ENCODE measurements around the gene HORMAD2.

Gene HORMAD2, protein sequence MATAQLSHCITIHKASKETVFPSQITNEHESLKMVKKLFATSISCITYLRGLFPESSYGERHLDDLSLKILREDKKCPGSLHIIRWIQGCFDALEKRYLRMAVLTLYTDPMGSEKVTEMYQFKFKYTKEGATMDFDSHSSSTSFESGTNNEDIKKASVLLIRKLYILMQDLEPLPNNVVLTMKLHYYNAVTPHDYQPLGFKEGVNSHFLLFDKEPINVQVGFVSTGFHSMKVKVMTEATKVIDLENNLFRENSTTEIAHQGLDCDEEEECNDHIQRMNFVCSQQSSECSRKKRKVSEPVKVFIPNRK

DNA sequence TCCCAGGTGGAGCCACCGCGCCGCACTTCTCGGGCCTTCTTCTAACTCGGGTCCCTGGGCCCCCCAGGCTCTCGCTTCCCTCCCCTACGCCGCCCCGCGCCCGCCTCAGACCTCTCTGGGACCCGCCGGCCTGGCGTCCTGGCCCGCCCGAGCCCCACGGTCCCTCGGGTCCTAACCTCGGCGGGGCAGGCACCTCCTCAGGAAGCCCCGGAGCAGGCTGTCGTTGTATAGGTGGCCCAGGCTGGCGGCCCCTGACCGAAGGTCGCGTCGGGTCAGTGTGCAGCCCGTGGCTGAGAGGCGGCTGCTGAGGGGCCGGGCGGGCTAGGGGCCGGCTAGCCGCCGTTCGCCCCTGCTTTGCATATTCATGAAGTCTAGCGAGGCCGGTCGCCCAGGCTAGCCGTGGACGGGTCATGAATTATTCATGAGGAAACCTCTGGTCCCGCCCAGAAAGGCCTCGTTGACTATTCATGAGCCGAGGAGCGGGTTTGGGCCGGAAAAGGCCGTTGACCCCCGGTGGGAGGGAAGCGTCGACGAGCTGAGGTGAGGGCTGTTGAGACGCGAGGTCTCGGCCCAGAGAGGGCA is at the start of gene HORMAD2:
Gene HORMAD2, plus strand, starts transcription at position 513 of the 582 bp plus-strand sequence. CDS start 13,489 bp downstream, outside the sequence.
- DNase-seq = no peak

DNA sequence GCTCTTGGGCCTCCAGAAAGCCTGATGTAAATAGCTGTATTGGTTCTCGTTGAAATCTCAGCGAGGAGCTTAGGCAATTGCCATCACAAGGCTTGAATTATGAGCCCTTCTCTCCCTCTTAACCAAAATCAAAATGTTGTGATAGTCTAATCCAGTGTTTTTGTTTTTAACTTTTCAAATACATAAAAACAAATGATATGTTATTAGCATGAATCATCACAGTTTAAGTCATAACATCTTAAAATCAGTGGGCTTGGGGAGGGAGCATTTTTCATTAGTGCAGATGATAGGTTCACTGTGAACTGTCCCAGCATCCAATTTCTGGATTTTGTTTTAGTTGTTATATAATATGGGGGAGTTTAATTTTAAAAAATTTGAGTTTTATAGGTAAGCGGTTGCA is 48.9 kb upstream of the HORMAD2 start:
- DNase-seq = no peak

DNA sequence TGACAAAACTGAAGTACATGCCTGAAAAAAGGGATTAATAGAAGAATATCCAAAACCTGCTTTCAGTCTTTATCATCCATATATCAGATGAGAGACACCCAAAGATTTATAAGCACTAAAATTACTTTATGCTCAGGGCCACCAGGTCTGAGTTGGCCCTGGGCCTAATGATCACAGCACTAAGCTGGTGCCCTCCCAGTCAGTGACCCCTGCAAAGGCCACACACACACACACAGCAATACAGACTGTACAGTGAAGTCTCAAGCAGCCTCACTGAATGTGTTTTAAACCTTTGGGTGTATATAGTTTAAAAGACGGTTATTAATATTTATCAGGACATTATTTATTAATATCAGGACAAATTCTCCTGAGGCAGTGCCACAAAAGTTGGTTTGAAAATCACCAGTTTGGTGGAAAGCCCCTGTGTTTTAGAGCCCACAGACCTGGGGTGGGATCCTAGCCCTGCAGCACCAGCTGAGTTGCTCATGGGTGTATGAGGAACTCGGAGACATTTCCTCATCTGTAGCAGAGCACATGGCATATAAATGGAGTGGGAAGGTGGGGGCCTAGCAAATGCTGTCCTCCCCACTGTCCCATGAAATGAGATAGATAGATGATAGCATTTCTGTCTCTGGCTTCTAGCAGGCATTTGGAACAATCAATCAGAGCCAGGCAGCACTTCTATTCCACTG is 48.4 kb upstream of the HORMAD2 start:
- DNase-seq = no peak

DNA sequence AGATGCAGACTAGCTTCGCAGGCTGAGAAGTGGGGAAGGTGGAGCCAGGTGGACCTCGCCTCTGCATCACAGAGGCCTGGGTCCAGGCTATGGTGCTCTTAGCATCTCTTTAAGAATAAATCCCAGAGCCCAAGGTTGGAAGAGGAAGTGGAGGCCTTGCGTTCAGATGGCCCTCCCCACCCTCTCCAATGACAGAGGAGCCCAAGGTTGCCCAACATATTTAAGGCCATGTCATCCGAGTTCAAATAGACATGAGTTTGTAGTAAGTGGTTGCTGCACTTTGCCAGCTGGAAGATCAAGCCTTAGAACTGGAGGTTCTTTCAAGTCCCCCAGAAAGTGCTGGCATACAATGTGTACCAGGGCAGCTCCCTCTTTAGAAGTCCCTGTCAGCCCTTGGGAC is 47.1 kb upstream of the HORMAD2 start:
- DNase-seq = no peak

DNA sequence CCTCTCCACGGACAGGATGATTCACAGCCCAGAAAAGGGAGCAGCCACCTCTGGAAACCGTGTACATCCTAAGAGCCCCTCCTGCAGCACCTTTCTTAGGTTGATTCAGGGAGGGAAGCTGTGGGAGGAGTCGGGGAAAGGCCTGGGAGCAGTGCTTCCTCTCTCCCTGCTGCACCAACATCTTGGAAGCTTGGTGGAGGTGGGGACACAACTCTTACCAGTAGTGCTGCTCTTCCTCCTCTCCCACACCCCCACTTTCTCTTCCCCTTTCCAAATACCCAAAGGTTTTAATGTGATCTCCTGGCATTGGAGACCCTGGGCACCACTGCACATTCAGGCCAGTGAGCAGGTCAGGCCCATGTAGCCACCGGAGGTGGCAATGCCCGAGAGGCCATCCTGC is 46.4 kb upstream of the HORMAD2 start:
- no peak for DNase-seq

DNA sequence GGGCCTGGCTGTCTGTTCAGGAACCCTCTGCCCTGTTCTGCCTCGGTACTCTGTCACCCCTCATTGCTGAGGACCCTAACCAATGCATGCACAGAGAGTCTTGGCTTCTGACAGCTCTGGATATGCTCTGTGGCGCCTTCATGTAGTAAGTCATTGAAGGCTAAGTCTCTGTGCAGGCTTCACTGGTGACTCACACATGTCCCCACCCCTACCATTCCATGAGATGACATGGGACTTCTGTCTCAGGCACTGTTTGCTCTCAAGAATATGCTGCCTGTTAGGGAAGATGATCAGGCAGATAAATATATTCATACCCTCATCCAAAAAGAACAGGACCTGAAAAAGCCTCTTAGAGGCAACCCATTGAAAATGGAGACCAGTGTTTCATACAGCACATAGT is 43.6 kb upstream of the HORMAD2 start:
- DNase-seq = no peak

DNA sequence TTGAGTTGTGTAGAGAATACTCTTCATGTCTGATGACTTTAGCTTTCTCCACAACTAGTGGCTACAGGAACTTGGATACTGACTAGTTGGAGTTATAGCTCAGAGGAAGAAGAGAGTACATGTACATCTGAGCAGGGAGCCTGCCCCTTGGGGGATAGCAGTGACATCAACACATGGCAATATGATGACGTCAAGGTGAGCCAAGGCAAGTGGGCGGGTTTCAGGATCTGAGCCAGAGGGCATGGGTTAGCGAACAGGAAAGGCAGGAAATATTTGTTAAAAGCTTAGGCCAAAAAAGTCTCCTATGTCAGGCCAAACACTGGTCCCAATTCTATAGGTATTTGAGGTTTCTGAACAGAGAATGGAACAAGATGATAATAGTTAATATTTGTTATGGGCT is 42.0 kb upstream of the HORMAD2 start:
- no peak for DNase-seq

DNA sequence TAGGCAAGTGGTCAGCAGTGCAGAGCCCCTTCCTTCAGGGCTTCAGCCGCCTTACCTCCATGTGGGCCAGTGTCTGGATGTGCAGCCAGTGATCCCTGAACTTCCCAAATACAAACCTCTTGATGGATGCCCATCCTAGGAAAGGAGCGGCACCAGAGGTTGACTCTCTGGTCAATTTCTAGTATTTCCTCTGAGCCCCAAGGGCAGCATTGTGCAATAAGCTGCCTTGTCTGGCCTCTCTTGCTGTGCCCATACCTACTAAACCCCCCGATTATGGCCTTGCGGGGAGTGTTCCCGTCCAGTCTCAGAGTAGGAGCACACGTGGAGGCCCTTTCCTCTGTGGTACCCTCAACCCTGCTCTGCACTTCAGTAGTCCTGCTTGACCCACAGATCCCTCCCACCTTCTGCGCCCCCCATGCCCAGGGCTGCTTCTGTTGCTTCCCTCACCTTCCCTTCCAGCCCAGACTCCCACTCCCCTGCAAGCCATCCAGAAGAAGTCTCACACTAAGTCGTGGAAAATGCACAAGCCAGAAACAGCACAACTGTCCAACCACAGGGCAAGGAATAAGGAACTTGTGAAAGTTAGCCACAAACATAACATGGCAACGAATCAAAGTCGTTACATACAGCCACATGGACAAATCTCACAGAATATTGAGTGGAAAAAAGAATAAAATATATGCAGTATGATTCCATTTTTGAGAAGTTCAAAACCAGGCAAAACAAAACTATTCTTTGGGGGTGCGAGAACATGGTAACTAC is 39.6 kb upstream of the HORMAD2 start:
- DNase-seq = no peak

DNA sequence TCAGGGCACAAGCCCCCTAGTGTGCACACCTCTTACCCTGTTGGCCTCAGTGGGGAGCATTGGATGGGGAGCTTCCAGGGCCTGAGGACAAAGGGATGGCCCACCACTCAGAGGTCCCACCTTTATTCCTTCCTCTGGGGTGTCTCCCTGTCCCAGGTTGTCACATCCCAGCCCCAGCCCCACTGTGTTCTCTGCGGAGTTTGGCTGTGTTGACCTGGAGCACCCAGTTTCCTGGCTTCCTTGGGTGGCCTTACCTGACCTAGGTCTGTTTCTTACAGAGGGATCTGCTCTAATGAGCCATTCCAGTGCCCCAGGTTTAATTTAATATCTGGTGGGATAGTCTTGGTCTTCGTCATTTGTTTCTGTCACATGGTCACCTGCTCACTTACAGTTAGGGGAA is 38.8 kb upstream of the HORMAD2 start:
- no peak for DNase-seq

DNA sequence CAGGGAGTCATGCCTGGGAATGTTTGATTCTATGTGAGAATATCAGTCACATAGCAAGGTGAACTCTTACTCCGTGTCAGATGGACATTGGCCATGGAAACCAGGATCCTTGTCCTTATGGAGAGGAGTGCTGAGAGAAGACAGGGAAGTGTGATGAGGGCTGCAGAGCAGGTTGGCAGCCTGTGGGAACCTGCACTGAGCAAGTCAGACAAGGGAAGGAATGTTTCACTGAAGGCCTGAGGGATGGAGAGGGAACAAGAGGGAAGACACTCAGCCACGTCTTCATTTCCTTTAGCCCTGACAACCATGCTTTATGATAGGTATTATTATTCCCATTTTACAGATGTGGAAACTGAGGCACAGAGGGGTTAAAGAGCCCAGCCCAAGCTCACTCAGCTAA is 38.4 kb upstream of the HORMAD2 start:
- no peak for DNase-seq

DNA sequence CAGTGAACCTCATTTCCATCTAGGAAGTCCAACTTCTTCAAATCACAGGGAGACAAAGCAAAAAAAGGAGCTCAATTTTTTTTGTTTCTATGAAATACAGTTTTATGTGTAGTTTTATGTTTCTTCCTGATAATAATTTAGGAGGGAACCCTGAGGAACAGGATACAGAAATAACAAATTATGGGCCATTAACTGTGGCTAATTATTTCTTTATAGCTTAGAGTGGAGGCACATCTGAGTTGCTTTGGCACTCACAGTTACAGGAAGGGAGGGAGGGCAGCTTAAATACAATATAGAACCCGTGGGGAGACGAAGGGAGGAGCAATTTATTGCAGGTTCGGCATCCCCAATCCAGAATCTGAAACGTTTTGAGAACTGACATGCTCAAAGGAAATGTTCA is 37.1 kb upstream of the HORMAD2 start:
- no peak for DNase-seq

DNA sequence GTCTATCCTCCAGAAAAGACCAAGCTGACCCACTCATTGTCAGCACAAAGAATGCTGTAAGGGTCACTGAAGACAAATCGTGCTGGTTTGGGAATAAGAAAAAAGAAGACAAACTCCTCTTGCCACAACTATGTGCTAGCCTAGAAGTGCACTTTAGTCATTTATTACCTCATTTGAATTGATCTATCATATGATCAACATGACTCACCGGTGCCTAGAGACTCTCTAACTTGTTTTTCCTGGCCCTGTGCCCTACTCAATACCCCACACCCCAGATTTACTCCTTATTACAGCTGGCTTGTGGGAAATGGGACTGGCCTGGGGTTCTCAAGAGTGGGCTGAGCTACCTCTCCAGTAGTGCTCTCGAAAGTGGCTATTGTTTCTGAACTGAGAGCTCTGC is 35.9 kb upstream of the HORMAD2 start:
- no peak for DNase-seq

DNA sequence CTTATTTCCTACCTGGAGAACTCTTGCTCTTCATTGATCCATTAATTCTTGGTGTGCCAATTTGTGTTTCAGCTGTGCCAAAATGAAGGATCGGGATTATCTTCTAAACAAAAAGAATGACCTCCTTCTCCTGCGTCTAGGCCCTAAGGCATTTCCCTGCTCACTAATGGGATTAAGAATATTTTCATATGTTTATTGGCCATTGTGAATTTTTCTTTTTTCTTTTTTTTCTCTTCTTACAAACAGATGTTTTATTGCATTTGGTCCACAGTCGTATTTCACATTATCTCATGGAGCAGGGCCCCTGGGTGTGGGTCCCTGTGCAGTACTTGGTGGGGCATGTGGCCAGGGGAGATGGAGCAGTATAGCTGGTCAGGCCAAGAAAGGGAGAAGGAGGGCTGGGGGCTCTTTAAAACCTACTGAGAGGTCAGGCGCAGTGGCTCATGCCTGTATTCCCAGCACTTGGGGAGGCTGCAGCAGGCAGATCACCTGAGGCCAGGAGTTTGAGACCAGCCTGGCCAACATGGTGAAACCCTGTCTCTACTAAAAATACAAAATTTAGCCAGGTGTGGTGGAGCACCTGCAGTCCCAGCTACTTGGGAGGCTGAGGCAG is 35.3 kb upstream of the HORMAD2 start:
- DNase-seq = no peak

DNA sequence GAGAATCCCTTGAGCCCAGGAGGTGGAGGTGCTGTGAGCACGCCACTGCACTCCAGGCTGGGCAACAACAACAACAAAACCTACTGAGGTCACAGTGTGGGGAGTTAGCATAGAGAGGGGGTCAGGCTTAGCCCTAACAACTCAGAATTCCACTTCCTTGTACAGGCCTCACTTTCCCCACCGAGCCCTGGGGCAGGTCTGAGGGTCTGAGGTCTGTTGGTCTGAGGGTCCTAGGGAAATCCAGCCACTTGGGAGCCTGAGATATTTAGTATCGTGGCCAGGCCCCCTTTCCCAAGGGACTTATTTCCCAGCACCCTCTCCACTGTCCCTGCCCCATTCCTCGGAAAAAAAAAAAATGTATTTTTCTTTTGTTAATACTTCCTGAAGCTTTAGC is 34.8 kb upstream of the HORMAD2 start:
- no peak for DNase-seq

DNA sequence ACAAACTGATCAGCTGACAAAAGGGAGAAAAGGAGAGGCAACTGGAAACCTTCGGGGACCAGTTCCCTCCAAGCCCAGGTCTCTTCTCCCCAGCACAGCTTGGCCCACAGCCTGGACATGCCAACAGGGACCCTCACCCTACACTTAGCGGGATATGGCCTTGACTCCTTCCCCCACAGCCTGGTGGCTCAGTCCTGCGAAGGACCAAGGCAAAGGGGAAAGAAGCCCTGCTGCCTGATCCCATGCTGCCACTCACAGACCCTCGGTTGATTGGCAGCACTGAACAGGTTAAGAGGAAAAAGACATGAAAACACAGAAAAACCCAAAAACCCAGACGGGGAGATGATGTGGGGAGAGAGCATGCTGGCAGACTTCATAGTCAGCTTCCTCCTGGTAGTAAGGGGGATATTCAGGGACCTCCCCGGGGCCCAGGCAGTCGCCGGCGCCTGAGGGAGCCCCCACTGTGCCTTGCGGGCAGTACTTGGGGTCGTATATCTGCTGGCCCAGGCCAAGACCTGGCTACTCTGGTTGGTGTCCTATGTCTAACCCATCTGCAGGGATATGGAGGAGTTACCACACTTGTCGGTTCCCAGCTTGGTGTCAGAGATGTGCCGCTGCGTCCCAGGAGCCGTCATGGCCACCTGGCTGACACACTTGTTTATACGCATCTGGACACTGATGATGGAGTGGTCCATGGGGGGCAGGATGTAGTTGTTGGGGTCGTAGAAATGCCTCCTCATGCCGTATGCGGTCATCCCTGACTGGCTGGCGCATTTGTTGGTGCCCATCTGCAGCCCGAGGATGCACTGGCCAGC is 34.2 kb upstream of the HORMAD2 start:
- no peak for DNase-seq

DNA sequence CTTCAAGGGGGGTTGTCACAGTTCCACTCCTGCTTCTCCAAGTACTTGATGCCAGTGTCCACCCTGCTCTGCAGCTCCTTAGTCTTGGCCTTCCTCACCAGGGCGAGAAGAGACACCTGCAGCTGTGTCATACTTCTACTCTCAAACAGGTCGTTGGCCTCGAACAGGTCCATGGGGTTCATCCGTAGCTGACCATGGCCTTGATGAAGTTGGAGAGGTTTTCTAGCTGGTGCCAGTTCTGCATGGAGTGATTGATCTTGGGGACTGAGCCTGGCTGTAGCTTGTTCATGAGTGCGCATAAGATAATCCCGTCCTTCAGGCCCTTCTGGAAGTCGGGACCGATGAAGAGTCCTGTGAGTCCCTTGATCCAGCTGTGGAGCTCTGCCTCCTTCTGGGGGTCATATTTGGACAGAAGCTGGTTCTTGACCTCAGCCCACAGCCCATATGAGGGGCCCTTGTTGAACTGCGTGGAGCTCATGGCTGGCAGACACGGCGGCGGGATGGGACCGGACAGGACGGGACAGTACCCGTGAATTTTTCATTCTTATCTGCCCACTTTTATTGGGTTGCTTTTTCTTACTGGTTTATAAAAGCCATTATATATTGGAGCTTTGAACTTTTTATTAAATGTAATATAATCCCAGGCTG is 33.4 kb upstream of the HORMAD2 start:
- no peak for DNase-seq

DNA sequence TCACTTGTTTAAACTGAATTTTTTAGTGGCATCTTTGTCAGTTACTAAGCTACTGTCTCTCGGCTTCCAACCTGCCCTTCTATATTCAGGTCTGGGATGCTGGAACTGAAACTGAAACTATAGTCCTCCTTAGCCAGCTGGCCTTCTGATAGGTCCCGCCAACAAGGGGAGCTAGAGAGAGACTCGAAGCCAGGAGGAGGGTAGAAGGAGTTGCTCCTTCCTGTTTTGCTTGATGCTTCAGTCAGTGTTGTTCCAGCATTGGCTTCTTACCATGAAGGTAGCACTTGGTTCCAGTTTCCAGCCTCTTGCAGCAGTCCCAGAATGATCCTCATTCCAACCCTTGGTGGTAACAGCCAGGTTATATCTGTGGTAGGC is 32.9 kb upstream of the HORMAD2 start:
- no peak for DNase-seq

DNA sequence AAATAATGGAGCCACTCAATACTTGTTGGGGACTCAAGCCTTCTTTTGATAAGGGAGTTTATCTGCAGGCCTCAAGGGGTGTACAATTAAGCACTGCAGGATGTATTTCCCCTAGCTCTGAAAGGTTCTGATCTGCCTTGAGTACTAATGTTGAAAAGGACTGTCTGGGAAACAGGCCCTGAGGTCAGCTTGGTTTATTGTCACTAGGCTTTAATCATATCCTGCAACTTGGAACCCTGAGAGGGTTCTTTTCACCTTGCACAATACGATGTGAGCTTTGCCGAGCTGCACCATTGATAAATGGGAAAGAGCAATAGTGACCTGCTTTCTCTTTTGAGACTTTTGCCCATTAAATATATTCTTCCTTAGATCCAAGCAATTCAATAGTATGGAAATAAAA is 31.6 kb upstream of the HORMAD2 start:
- no peak for DNase-seq

DNA sequence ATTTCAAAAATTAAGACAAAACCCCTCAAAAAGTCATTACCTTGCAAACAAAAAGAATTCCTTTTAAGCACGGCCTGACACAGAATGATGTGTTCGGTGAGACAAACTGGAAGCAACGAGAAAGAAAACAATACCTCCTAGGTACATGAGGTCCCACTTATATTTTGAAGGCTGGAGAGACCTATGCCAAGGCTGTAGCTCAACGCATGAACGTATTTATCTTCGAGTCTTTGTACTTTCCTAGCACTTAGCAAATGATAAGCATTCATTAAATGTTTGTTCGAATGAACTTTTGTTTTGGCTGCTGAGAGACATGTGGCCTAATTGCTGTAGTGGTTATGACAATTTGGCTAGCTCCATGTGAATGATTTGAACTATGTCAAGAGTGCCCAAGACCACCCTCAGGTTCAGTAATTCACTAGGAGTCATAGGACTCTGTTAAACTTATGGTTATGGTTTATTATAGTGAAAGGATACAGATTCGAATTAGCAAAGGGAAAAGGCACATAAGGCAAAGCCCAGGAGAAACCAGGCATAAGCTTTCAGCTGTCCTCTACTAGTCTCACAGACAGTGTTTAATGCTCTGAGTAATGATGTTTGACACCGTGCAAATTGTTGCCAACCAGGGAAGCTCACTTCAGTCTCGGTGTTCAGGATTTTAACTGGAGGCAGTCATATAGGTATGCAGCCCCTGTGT is 26.0 kb upstream of the HORMAD2 start:
- no peak for DNase-seq

DNA sequence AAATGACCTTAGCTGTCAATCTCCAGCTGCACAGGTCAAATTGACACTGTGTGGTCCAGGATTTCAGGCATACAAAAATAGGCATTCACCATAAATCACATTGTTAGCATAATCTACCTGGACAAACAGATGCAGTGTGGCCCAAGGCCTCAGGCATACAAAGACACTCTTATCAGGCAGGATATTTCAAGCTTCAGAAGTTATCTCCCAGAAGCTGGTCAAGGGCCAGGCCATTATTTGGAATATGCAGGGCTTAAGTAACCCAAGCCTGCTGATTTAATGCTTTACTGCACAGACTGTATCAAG is 25.5 kb upstream of the HORMAD2 start:
- no peak for DNase-seq

DNA sequence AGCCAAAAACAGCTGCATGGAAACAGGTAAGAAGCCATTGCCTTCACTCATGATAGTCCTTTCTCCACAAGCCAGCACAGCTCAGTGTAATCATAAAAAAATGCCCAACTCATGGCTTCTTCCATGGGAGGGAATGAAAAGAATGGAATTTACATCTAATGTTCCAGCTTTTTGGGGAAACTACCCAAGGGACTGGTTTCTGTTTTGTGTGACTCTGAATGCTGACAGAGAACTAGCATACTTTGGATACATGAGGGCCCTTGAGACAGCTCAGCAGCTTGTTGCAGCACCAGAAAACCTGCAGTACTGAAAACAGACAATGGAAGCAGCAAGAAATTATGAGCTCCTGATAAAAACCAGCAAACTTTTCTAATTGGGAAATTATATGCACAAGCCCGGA is 24.2 kb upstream of the HORMAD2 start:
- DNase-seq = no peak
